Skeletal muscle satellite cell (primary cell): Measurements from ENCODE around the gene VAMP2.

Experiments
- H3K27me3 ChIP-seq: 2 replicates; pipeline ENCODE4 v1.7.0; 2013; ENCODE audit warnings: low read length; ENCODE audit not compliant: control insufficient read depth, insufficient read depth
- H3K36me3 ChIP-seq: 2 replicates; pipeline ENCODE4 v1.7.0; 2013; ENCODE audit warnings: mild to moderate bottlenecking, control low read depth, low read length; ENCODE audit not compliant: insufficient read depth
- H3K4me1 ChIP-seq: 2 replicates; pipeline ENCODE4 v1.7.0; 2013; ENCODE audit warnings: low read length; ENCODE audit not compliant: control insufficient read depth, insufficient read depth
- H3K4me2 ChIP-seq: 2 replicates; pipeline ENCODE4 v1.7.0; 2013; ENCODE audit warnings: mild to moderate bottlenecking, low read length
- H3K4me3 ChIP-seq: 2 replicates; pipeline ENCODE4 v1.7.0; 2013; ENCODE audit warnings: low read length
- H3K9ac ChIP-seq: 2 replicates; pipeline ENCODE4 v1.7.0; 2013; ENCODE audit warnings: mild to moderate bottlenecking, low read depth, low read length, moderate library complexity
- H3K9me3 ChIP-seq: replicated peaks from 2 replicates; pipeline ENCODE4 v1.7.0; 2013; ENCODE audit warnings: mild to moderate bottlenecking, control low read depth, low read length

Gene VAMP2

GRCh38 chr17:8137645-8138373 is 24.9 kb downstream of the VAMP2 start:
- peaks cover 34% of the 10 kb centered on the region for H3K36me3 ChIP-seq
- no peaks in the 10 kb centered on the region for H3K27me3 ChIP-seq
- no peaks in the 10 kb centered on the region for H3K9me3 ChIP-seq
- H3K4me1 ChIP-seq, result peaks cover 5% of the 10 kb centered on the region
- H3K9ac ChIP-seq, result peak overlapping the region; percentile 21
- peak overlapping the region; percentile 21 for H3K4me3 ChIP-seq
- H3K4me2 ChIP-seq, result peak overlapping the region; percentile 72

GRCh38 chr17:8133941-8134340 is 28.8 kb downstream of the VAMP2 start:
- no peaks in the 10 kb centered on the region for H3K27me3 ChIP-seq
- no peaks in the 10 kb centered on the region for H3K36me3 ChIP-seq
- no peak overlapping the region for H3K4me2 ChIP-seq
- H3K4me1 ChIP-seq, result peaks cover 5% of the 10 kb centered on the region
- H3K9me3 ChIP-seq, result no peaks in the 10 kb centered on the region
- no peak overlapping the region for H3K4me3 ChIP-seq
- H3K9ac ChIP-seq, result no peak overlapping the region

- no peaks in the 10 kb centered on the region for H3K36me3 ChIP-seq
- no peak overlapping the region for H3K4me2 ChIP-seq
- no peak overlapping the region for H3K9ac ChIP-seq
- peaks cover 4% of the 10 kb centered on the region for H3K4me1 ChIP-seq
- H3K27me3 ChIP-seq, result no peaks in the 10 kb centered on the region
- no peak overlapping the region for H3K4me3 ChIP-seq
- no peaks in the 10 kb centered on the region for H3K9me3 ChIP-seq
Observed at GRCh38 chr17:8133399-8133798, 29.3 kb downstream of the VAMP2 start.

GRCh38 chr17:8131844-8132441 is 30.8 kb downstream of the VAMP2 start:
- no peaks in the 10 kb centered on the region for H3K36me3 ChIP-seq
- H3K4me3 ChIP-seq, result no peak overlapping the region
- H3K9ac ChIP-seq, result no peak overlapping the region
- no peaks in the 10 kb centered on the region for H3K27me3 ChIP-seq
- peaks cover 4% of the 10 kb centered on the region for H3K4me1 ChIP-seq
- no peak overlapping the region for H3K4me2 ChIP-seq
- H3K9me3 ChIP-seq, result no peaks in the 10 kb centered on the region

- no peaks in the 10 kb centered on the region for H3K9me3 ChIP-seq
- no peaks in the 10 kb centered on the region for H3K36me3 ChIP-seq
- H3K4me2 ChIP-seq, result no peak overlapping the region
- H3K4me3 ChIP-seq, result no peak overlapping the region
- H3K9ac ChIP-seq, result no peak overlapping the region
- H3K27me3 ChIP-seq, result no peaks in the 10 kb centered on the region
- peaks cover 29% of the 10 kb centered on the region for H3K4me1 ChIP-seq
Observed at GRCh38 chr17:8128125-8128784, 34.5 kb downstream of the VAMP2 start.

GRCh38 chr17:8126491-8127066 is 36.2 kb downstream of the VAMP2 start:
- Histone ChIP-seq H3K4me3 (peak overlapping the region; percentile 71), H3K4me2 (peak overlapping the region; percentile 89), H3K36me3 (no peaks in the 10 kb centered on the region), H3K9ac (peak overlapping the region; percentile 54), H3K27me3 (no peaks in the 10 kb centered on the region), H3K9me3 (no peaks in the 10 kb centered on the region), H3K4me1 (peaks cover 38% of the 10 kb centered on the region)

GRCh38 chr17:8125947-8126490 is 36.7 kb downstream of the VAMP2 start:
- H3K9me3 ChIP-seq, result no peaks in the 10 kb centered on the region
- H3K36me3 ChIP-seq, result no peaks in the 10 kb centered on the region
- peak overlapping the region; percentile 89 for H3K4me2 ChIP-seq
- peak overlapping the region; percentile 47 for H3K9ac ChIP-seq
- H3K27me3 ChIP-seq, result no peaks in the 10 kb centered on the region
- peak overlapping the region; percentile 68 for H3K4me3 ChIP-seq
- peaks cover 39% of the 10 kb centered on the region for H3K4me1 ChIP-seq

DNA sequence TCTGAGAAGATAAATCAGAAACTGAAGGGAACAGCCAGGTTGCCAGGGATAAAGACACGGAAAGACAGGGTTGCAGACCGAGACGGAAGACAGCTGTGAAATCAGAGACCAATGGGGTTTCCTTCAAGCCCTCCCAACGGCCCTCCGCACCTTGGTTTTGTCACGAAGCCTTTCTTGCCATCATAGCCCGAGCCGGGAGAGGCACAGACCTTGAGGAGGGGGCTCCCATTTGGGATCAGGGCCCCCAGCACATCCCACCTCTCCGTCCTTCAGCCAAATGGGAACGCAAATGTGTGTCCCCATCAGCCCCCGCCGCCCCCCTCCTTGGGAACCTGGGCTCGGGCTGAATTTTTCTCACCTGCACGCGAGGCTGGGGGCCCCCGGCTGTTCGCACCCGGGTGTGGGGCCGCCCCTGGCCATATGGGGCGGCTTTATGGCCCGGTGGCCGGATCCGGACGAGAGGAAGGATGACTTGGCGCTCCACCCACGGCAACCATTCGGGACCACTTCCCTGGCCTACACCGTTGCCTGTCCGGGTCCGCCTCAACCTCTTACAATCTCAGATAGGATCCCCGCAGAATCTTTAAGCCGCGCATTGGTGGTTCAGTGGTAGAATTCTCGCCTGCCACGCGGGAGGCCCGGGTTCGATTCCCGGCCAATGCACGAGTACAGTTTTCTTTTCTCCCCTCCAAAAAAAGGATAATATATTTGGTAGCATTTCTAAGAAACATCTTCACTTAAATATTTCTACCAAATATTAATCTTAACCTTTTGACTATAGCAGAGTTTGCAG is 37.4 kb downstream of the VAMP2 start:
- H3K4me2 ChIP-seq, result peak overlapping the region; percentile 89
- no peaks in the 10 kb centered on the region for H3K27me3 ChIP-seq
- no peaks in the 10 kb centered on the region for H3K36me3 ChIP-seq
- peak overlapping the region; percentile 47 for H3K9ac ChIP-seq
- H3K4me1 ChIP-seq, result peaks cover 42% of the 10 kb centered on the region
- no peaks in the 10 kb centered on the region for H3K9me3 ChIP-seq
- H3K4me3 ChIP-seq, result peak overlapping the region; percentile 68

GRCh38 chr17:8124350-8125153 is 38.2 kb downstream of the VAMP2 start:
- Histone ChIP-seq H3K36me3 (no peaks in the 10 kb centered on the region), H3K9me3 (no peaks in the 10 kb centered on the region), H3K4me3 (peak overlapping the region; percentile 72), H3K9ac (peak overlapping the region; percentile 60), H3K4me2 (peak overlapping the region; percentile 89), H3K4me1 (peaks cover 42% of the 10 kb centered on the region), H3K27me3 (no peaks in the 10 kb centered on the region)

- Histone ChIP-seq H3K9me3 (no peaks in the 10 kb centered on the region), H3K4me1 (peaks cover 42% of the 10 kb centered on the region), H3K4me2 (peak within 1 kb of the TSS; percentile 89), H3K27me3 (no peaks in the 10 kb centered on the region), H3K36me3 (no peaks in the 10 kb centered on the region), H3K4me3 (peak within 1 kb of the TSS; percentile 72), H3K9ac (peak within 1 kb of the TSS; percentile 60)
Observed at GRCh38 chr17:8123695-8124349, 38.9 kb downstream of the VAMP2 start, which contains the start of gene HES7. HES7 (minus strand) TSS chr17:8124106; CDS start chr17:8124084, 22 bp downstream.
